GM12878 (cell line): Measurements from ENCODE around the gene MARK4. TPM values are rescaled to one million over a fixed set of nuclear protein-coding genes. Genes with fewer than 3 reads are reported as not detected.

Experiments
- ATAC-seq: fragments of 200-7000 bp; cut with Tn5 transposase; 3 replicates; pipeline ENCODE4 v1.9.1; 2020; ENCODE audit warnings: mild to moderate bottlenecking, moderate library complexity
- BruUV-seq: library from RNA; stranded (reverse); fragments of 400-500 nt; replicated peaks from 2 replicates; lab custom pipeline; 2021; lab: Mats Ljungman, UMichigan
- CTCF ChIA-PET: fragments of 300-600 bp; sonication (Branson Sonifier 250); formaldehyde crosslinking; extraction: SDS; loops from one replicate; lab custom pipeline; 2021; ENCODE audit warnings: inconsistent platforms; lab: Yijun Ruan, JAX
- POLR2A ChIA-PET: fragments of 350-600 bp; formaldehyde crosslinking; extraction: SDS; loops from one replicate; lab custom pipeline; 2021; ENCODE audit warnings: inconsistent platforms; lab: Charles Lee
- RAD21 ChIA-PET: fragments of 300-600 bp; sonication (Branson Sonifier 250); formaldehyde crosslinking; loops from one replicate; lab custom pipeline; 2023; ENCODE audit warnings: antibody characterized with exemption; ENCODE audit not compliant: unreplicated experiment; lab: Charles Lee
- SMC1A ChIA-PET: fragments of 300-600 bp; sonication (Branson Sonifier 250); formaldehyde crosslinking; loops from one replicate; lab custom pipeline; 2023; ENCODE audit not compliant: unreplicated experiment, uncharacterized antibody; lab: Charles Lee
- DNase-seq: peaks from one replicate; pipeline ENCODE4 v3.0.0-alpha.2; 2011; ENCODE audit warnings: low read depth, low spot score
- FAIRE-seq: peaks from 3 replicates; lab custom pipeline; 2011; peaks lifted over from hg19 to GRCh38; lab: Jason Lieb, UNC
- H2AFZ ChIP-seq: 2 replicates; pipeline ENCODE4 v1.6.0; 2011; ENCODE audit warnings: low read depth, low read length, control low read depth; ENCODE audit not compliant: control insufficient read depth
- H3K27ac ChIP-seq: 2 replicates; pipeline ENCODE4 v1.5.1; 2011; ENCODE audit warnings: control low read depth; ENCODE audit not compliant: control insufficient read depth, insufficient read depth
- H3K27me3 ChIP-seq, 2 experiments: replicated peaks in 1 of 2; 2 replicates each; pipeline versions ENCODE4 v1.6.0 to v1.6.1; 2011; ENCODE audit warnings: low read length in 1 of 2; ENCODE audit not compliant: control insufficient read depth in 2 of 2, insufficient read depth in 2 of 2
- H3K36me3 ChIP-seq, 2 experiments: 2 replicates each; pipeline ENCODE4 v1.5.1; 2011; ENCODE audit warnings: low read length in 1 of 2; ENCODE audit not compliant: control insufficient read depth in 2 of 2, insufficient read depth in 2 of 2
- H3K4me1 ChIP-seq: 2 replicates; pipeline ENCODE4 v1.6.1; 2011; ENCODE audit warnings: mild to moderate bottlenecking, low read length, moderate library complexity, mixed read lengths; ENCODE audit not compliant: control insufficient read depth, insufficient read depth
- H3K4me2 ChIP-seq: 2 replicates; pipeline ENCODE4 v1.6.0; 2011; ENCODE audit warnings: control low read depth; ENCODE audit not compliant: control insufficient read depth, insufficient read depth
- H3K4me3 ChIP-seq: fragments of 200-600 bp; sonication (generic); 2 replicates; pipeline ENCODE4 v1.5.1; 2016
- H3K79me2 ChIP-seq: 2 replicates; pipeline ENCODE4 v1.6.0; 2011; ENCODE audit warnings: low read length; ENCODE audit not compliant: control insufficient read depth, insufficient read depth
- H3K9ac ChIP-seq: 2 replicates; pipeline ENCODE4 v1.8.0; 2011; ENCODE audit warnings: low read length, control low read depth, mixed read lengths; ENCODE audit not compliant: control insufficient read depth, insufficient read depth
- H3K9me3 ChIP-seq: replicated peaks from 3 replicates; pipeline ENCODE4 v1.5.1; 2011; ENCODE audit warnings: mild to moderate bottlenecking, low read length; ENCODE audit not compliant: control insufficient read depth, insufficient read depth
- H4K20me1 ChIP-seq: 2 replicates; pipeline ENCODE4 v1.6.0; 2011; ENCODE audit not compliant: control insufficient read depth, insufficient read depth
- PML ChIP-seq: IDR thresholded peaks from 2 replicates; pipeline ENCODE4 v1.6.1; 2012; ENCODE audit warnings: low read length, inconsistent platforms
- RUNX3 ChIP-seq: IDR thresholded peaks from 2 replicates; pipeline ENCODE4 v1.6.1; 2012; ENCODE audit warnings: low read length, inconsistent platforms
- SIX5 ChIP-seq: IDR thresholded peaks from 2 replicates; pipeline ENCODE4 v1.6.1; 2011; ENCODE audit warnings: mild to moderate bottlenecking, low read depth, low read length, moderate library complexity; ENCODE audit not compliant: severe bottlenecking
- WGBS: methylation state at CpG from one replicate; pipeline ENCODE4 v1.1.6; 2016; ENCODE audit warnings: low lambda C conversion rate; ENCODE audit not compliant: insufficient replicate concordance, insufficient coverage; ENCODE audit errors: missing lambda C conversion rate; 5-methylcytosine and 5-hydroxymethylcytosine counted together
- in situ Hi-C: fragments of 300-500 bp; cut with MboI; formaldehyde crosslinking; loops from 9 replicates; pipeline ENCODE4 v1.14.3; 2018; ENCODE audit warnings: mixed read lengths
- intact Hi-C: fragments of 100-400 bp; cut with micrococcal nuclease; formaldehyde crosslinking; loops from one replicate; pipeline ENCODE4 v1.14.2; 2022; ENCODE audit not compliant: unreplicated experiment
- polyA plus RNA-seq, 11 experiments: library from polyadenylated mRNA; depleted of rRNA in 4 of 11; unstranded in 6 of 11; stranded (reverse) in 5 of 11; fragments of >200 nt; fragmentation: Nextera tagmentation in 4 of 11; fragmentation: Illumina TruSeq in 1 of 11; extraction: Ambion mirVana in 4 of 11; extraction: Trizol in 1 of 11; gene quantifications; 1 replicate in 1 of 11; 2 replicates in 10 of 11; pipeline versions ENCODE4 v1.2.1 to v1.2.3, GENCODE V29; 2011 to 2016; ENCODE audit warnings: inconsistent platforms in 2 of 11, missing spikeins in 2 of 11, low read depth in 1 of 11
- total RNA-seq, 4 experiments: library from RNA; depleted of rRNA in 3 of 4; stranded (reverse); fragments of >200 nt in 3 of 4; fragmentation: Illumina TruSeq in 1 of 4; extraction: Trizol in 1 of 4; gene quantifications; 2 replicates each; pipeline versions ENCODE4 v1.2.1 to v1.2.3, GENCODE V29; 2013 to 2021
- TF ChIP-seq, protein P1 (sequence below): IDR thresholded peaks from 2 replicates; pipeline ENCODE4 v1.6.1; 2011; ENCODE audit warnings: mild to moderate bottlenecking, low read depth, low read length, moderate library complexity; ENCODE audit not compliant: insufficient replicate concordance
- TF ChIP-seq, protein P2 (sequence below): fragments of 450-650 bp; IDR thresholded peaks from 2 replicates; pipeline ENCODE4 v1.6.1; 2016; ENCODE audit warnings: mild to moderate bottlenecking

MARK4 gene
- total and polyA plus RNA-seq, 10 of the 15 experiments (the other 5 are each of a cell fraction or from before 2014, with no cell fraction given) = 0.66 to 24.3 (median 5.1) TPM

DNA sequence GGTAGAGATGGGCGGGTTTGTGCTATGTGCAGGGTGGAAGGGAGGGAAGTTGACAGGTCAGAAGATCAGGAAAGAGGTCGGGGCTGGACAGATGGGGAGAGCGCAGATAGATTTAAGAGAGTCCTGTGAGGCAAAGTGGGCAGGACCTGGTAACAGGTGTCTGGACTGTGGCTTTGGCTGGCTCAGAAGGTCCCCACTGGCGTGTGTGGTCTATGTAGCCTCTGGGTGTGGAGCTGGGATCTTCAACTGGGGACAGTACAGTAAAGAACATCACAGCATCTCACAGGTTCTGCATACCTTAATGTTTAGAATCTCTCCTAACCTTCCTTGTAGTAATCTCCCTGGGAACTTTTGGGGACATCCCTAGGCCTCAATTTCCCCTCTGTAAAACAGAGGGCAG lies 53.9 kb downstream of the MARK4 start:
- H3K9ac ChIP-seq = no peak overlapping the region
- TF ChIP-seq PML (0 out of 2 replicates have a peak, but pooled peaks have one; percentile 26), RUNX3 (no peak)
- no peak overlapping the region for H3K4me2 ChIP-seq
- no TSS peak for BruUV-seq
- H4K20me1 ChIP-seq = no peaks in the 10 kb centered on the region
- H3K36me3 ChIP-seq = no peaks in the 10 kb centered on the region
- H3K27me3 ChIP-seq = no peaks in the 10 kb centered on the region
- H3K4me3 ChIP-seq = no peak overlapping the region
- no peaks in the 10 kb centered on the region for H3K79me2 ChIP-seq
- in situ Hi-C loops (no loop called here), intact Hi-C loops (no loop called here)
- no peaks in the 10 kb centered on the region; the same call in 2 of the 3 replicates for H3K9me3 ChIP-seq
- 72% methylated on average over 4 of the region's 4 CpGs for WGBS
- ATAC-seq = peak; percentile 25
- ChIA-PET SMC1A (no interaction called here), POLR2A (no interaction called here), RAD21 (no interaction called here), CTCF (interaction anchor here (0.5 kb wide), 1 partner anchor 436 kb away, joined by 3 read pairs; no protein-coding TSS in a partner anchor)
- FAIRE-seq = no peak
- no peaks in the 10 kb centered on the region for H3K4me1 ChIP-seq
- no peak for DNase-seq
- H2AFZ ChIP-seq = no peak overlapping the region
- H3K27ac ChIP-seq = no peak overlapping the region

GRCh38 chr19:45305421-45305820 lies 54.4 kb downstream of the MARK4 start:
- H3K4me1 ChIP-seq = no peaks in the 10 kb centered on the region
- H3K27ac ChIP-seq = no peak overlapping the region
- SMC1A ChIA-PET = no interaction called here
- in situ Hi-C loops = no loop called here
- intact Hi-C loops = no loop called here
- no peaks in the 10 kb centered on the region for H3K27me3 ChIP-seq
- no peaks in the 10 kb centered on the region; the same call in 2 of the 3 replicates for H3K9me3 ChIP-seq
- 4% methylated on average over 5 of the region's 5 CpGs for WGBS
- CTCF ChIA-PET = interaction anchor here (0.5 kb wide), 1 partner anchor 437 kb away, joined by 3 read pairs; no protein-coding TSS in a partner anchor
- H3K79me2 ChIP-seq = no peaks in the 10 kb centered on the region
- H3K9ac ChIP-seq = no peak overlapping the region
- no peak for DNase-seq
- peak; percentile 56 for FAIRE-seq
- H3K4me2 ChIP-seq = no peak overlapping the region
- peak; percentile 24; the same call in 1 of the 3 replicates for ATAC-seq
- RAD21 ChIA-PET = no interaction called here
- no peak overlapping the region for H3K4me3 ChIP-seq
- TF ChIP-seq, protein P1, sequence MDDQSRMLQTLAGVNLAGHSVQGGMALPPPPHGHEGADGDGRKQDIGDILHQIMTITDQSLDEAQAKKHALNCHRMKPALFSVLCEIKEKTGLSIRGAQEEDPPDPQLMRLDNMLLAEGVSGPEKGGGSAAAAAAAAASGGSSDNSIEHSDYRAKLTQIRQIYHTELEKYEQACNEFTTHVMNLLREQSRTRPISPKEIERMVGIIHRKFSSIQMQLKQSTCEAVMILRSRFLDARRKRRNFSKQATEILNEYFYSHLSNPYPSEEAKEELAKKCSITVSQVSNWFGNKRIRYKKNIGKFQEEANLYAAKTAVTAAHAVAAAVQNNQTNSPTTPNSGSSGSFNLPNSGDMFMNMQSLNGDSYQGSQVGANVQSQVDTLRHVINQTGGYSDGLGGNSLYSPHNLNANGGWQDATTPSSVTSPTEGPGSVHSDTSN = peak; percentile 85
- TF ChIP-seq, protein P2, sequence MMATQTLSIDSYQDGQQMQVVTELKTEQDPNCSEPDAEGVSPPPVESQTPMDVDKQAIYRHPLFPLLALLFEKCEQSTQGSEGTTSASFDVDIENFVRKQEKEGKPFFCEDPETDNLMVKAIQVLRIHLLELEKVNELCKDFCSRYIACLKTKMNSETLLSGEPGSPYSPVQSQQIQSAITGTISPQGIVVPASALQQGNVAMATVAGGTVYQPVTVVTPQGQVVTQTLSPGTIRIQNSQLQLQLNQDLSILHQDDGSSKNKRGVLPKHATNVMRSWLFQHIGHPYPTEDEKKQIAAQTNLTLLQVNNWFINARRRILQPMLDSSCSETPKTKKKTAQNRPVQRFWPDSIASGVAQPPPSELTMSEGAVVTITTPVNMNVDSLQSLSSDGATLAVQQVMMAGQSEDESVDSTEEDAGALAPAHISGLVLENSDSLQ = peak; percentile 95
- no peak for TF ChIP-seq SIX5
- BruUV-seq = no TSS peak
- POLR2A ChIA-PET = interaction anchor here (0.5 kb wide), 1 partner anchor 28 kb away, joined by 3 read pairs; no protein-coding TSS in a partner anchor
- H4K20me1 ChIP-seq = no peaks in the 10 kb centered on the region
- no peaks in the 10 kb centered on the region for H3K36me3 ChIP-seq
- no peak overlapping the region for H2AFZ ChIP-seq
